NCI-H128 (cell line): ENCODE results near the gene ARVCF.
A peak's percentile ranks its signal among the peaks of the same experiment; 100 is the strongest.

ENCODE experiments used
- DNase-seq: peaks from one replicate; lab custom pipeline; 2025; ENCODE audit not compliant: unreplicated experiment; lab: John Stamatoyannopoulos, UW

The ARVCF gene

GRCh38 chr22:20016734-20017621 is at the start of gene ARVCF:
Gene ARVCF (minus strand): TSS chr22:20016823. CDS start chr22:19990794, 26,029 bp downstream.
- peak; percentile 52 for DNase-seq

GRCh38 chr22:20065896-20066616 is 49.4 kb upstream of the ARVCF start:
- DNase-seq, result no peak

- DNase-seq, result no peak
Measured at GRCh38 chr22:20064545-20065262, 48.1 kb upstream of the ARVCF start.

- no peak for DNase-seq
Measured at GRCh38 chr22:20064140-20064480, 47.5 kb upstream of the ARVCF start.

- DNase-seq, result no peak
Measured at GRCh38 chr22:20063271-20064139, 46.9 kb upstream of the ARVCF start.

GRCh38 chr22:20062766-20063083 is 46.1 kb upstream of the ARVCF start:
- DNase-seq, result no peak

GRCh38 chr22:20062043-20062765 is 45.6 kb upstream of the ARVCF start:
- DNase-seq, result no peak

- no peak for DNase-seq
Measured at GRCh38 chr22:20061481-20061861, 44.8 kb upstream of the ARVCF start.

GRCh38 chr22:20060700-20061480 is 44.3 kb upstream of the ARVCF start:
- no peak for DNase-seq

- no peak for DNase-seq
Measured at GRCh38 chr22:20058989-20059770, 42.6 kb upstream of the ARVCF start.

GRCh38 chr22:20057596-20058268 is 41.1 kb upstream of the ARVCF start:
- no peak for DNase-seq

- no peak for DNase-seq
Measured at GRCh38 chr22:20056696-20057386, 40.2 kb upstream of the ARVCF start.

- DNase-seq, result no peak
Measured at GRCh38 chr22:20056161-20056560, 39.5 kb upstream of the ARVCF start.

GRCh38 chr22:20055654-20056053 is 39.0 kb upstream of the ARVCF start:
- DNase-seq, result no peak

GRCh38 chr22:20055144-20055543 is 38.5 kb upstream of the ARVCF start:
- DNase-seq, result no peak

- no peak for DNase-seq
Measured at GRCh38 chr22:20054485-20054884, 37.9 kb upstream of the ARVCF start.

- DNase-seq, result no peak
Measured at GRCh38 chr22:20054034-20054427, 37.4 kb upstream of the ARVCF start.
